ENCODE data around the gene CCDC74B.
"Not testable (repeated sequence)": the region's sequence is repeated elsewhere in the genome, so short reads cannot be mapped to it uniquely, and the experiment has no call there.

GRCh38 chr2:130151145-130151512 lies 6.2 kb upstream of the CCDC74B start:
- TF ChIP-seq CTCF (tag by site-specific recombination; IDR thresholded peaks at IDR 0.05); ZBTB8A (tag by site-specific recombination; IDR thresholded peaks at IDR 0.05); ZNF366 (tag by site-specific recombination; conservative IDR thresholded peaks at IDR 0.05); MZF1 (tag by site-specific recombination; IDR thresholded peaks at IDR 0.05; ENCODE audit: borderline replicate concordance); ZNF549 (tag by site-specific recombination; IDR thresholded peaks at IDR 0.05); REST (tag by site-specific recombination; IDR thresholded peaks at IDR 0.05); ZNF280D (tag by site-specific recombination; IDR thresholded peaks at IDR 0.05); ELK4 (IDR thresholded peaks at IDR 0.05; ENCODE audit: borderline replicate concordance, low read depth, low read length); ZNF624 (tag by site-specific recombination; IDR thresholded peaks at IDR 0.05); ATF2 (tag by site-specific recombination; IDR thresholded peaks at IDR 0.05; ENCODE audit: low read depth): not testable (repeated sequence)

Data from HEK293 (cell line).